ENCODE data around the gene NTN3.

The NTN3 gene

GRCh38 chr16:2499890-2500429 is 28.9 kb downstream of the NTN3 start:
- DNase-seq: no peak
- in situ Hi-C loops (cut with HindIII; ENCODE audit: low pct_ligation_motif_present, low pct_unique_long_range_greater_than_20kb, low sequenced_read_pairs): no loop called here

- in situ Hi-C loops (cut with HindIII; ENCODE audit: low pct_ligation_motif_present, low pct_unique_long_range_greater_than_20kb, low sequenced_read_pairs): no loop called here
- no peak for DNase-seq
Observed at GRCh38 chr16:2500430-2500917, 29.4 kb downstream of the NTN3 start.

GRCh38 chr16:2500918-2501750 is 30.0 kb downstream of the NTN3 start:
- DNase-seq: peak; percentile 95
- in situ Hi-C loops (cut with HindIII; ENCODE audit: low pct_ligation_motif_present, low pct_unique_long_range_greater_than_20kb, low sequenced_read_pairs): no loop called here

- no peak for DNase-seq
- in situ Hi-C loops (cut with HindIII; ENCODE audit: low pct_ligation_motif_present, low pct_unique_long_range_greater_than_20kb, low sequenced_read_pairs): no loop called here
Observed at GRCh38 chr16:2501946-2502895, 31.1 kb downstream of the NTN3 start.

- in situ Hi-C loops (cut with HindIII; ENCODE audit: low pct_ligation_motif_present, low pct_unique_long_range_greater_than_20kb, low sequenced_read_pairs): no loop called here
- no peak for DNase-seq
Observed at GRCh38 chr16:2505695-2506094, 34.6 kb downstream of the NTN3 start.

GRCh38 chr16:2507052-2507659 is 36.1 kb downstream of the NTN3 start:
- DNase-seq: no peak
- in situ Hi-C loops (cut with HindIII; ENCODE audit: low pct_ligation_motif_present, low pct_unique_long_range_greater_than_20kb, low sequenced_read_pairs): no loop called here

- in situ Hi-C loops (cut with HindIII; ENCODE audit: low pct_ligation_motif_present, low pct_unique_long_range_greater_than_20kb, low sequenced_read_pairs): no loop called here
- DNase-seq: no peak
Observed at GRCh38 chr16:2507665-2508064, 36.6 kb downstream of the NTN3 start.

GRCh38 chr16:2508722-2509400 is 37.8 kb downstream of the NTN3 start:
- in situ Hi-C loops (cut with HindIII; ENCODE audit: low pct_ligation_motif_present, low pct_unique_long_range_greater_than_20kb, low sequenced_read_pairs): no loop called here
- no peak for DNase-seq

GRCh38 chr16:2511128-2511800 is 40.2 kb downstream of the NTN3 start:
- peak; percentile 85 for DNase-seq
- in situ Hi-C loops (cut with HindIII; ENCODE audit: low pct_ligation_motif_present, low pct_unique_long_range_greater_than_20kb, low sequenced_read_pairs): no loop called here

- in situ Hi-C loops (cut with HindIII; ENCODE audit: low pct_ligation_motif_present, low pct_unique_long_range_greater_than_20kb, low sequenced_read_pairs): no loop called here
Observed at GRCh38 chr16:2511996-2512734, 41.1 kb downstream of the NTN3 start.

GRCh38 chr16:2512735-2513404 is 41.8 kb downstream of the NTN3 start:
- in situ Hi-C loops (cut with HindIII; ENCODE audit: low pct_ligation_motif_present, low pct_unique_long_range_greater_than_20kb, low sequenced_read_pairs): no loop called here
- no peak for DNase-seq

More at GRCh38 chr16:2511996-2512734, 41.1 kb downstream of the NTN3 start:
- no peak for DNase-seq

GRCh38 chr16:2513405-2514332 is 42.6 kb downstream of the NTN3 start, which contains the start of gene ATP6V0C:
Gene ATP6V0C, plus strand, starts transcription at chr16:2513952. Its CDS starts 152 bp downstream, at chr16:2514104.
- in situ Hi-C loops (cut with HindIII; ENCODE audit: low pct_ligation_motif_present, low pct_unique_long_range_greater_than_20kb, low sequenced_read_pairs): no loop called here
- DNase-seq: peak; percentile 93

- no peak for DNase-seq
- in situ Hi-C loops (cut with HindIII; ENCODE audit: low pct_ligation_motif_present, low pct_unique_long_range_greater_than_20kb, low sequenced_read_pairs): no loop called here
Observed at GRCh38 chr16:2514333-2515179, 43.5 kb downstream of the NTN3 start.

- no peak for DNase-seq
- in situ Hi-C loops (cut with HindIII; ENCODE audit: low pct_ligation_motif_present, low pct_unique_long_range_greater_than_20kb, low sequenced_read_pairs): no loop called here
Observed at GRCh38 chr16:2515180-2515851, 44.2 kb downstream of the NTN3 start.

All from ACHN (cell line).